HEK293 (cell line): ENCODE results near the gene SMAD4.

ENCODE experiments used
- AEBP2 ChIP-seq: fragments of 450-650 bp; formaldehyde crosslinking; IDR thresholded peaks from 2 replicates; pipeline ENCODE4 v1.5.1; 2016; ENCODE audit warnings: missing biosample characterization, missing genetic modification characterization, borderline replicate concordance
- EGR2 ChIP-seq: fragments of 450-650 bp; formaldehyde crosslinking; IDR thresholded peaks from 2 replicates; pipeline ENCODE4 v1.5.1; 2016; ENCODE audit warnings: low read depth, missing biosample characterization, missing genetic modification characterization
- KLF10 ChIP-seq: fragments of 450-650 bp; IDR thresholded peaks from 2 replicates; pipeline ENCODE4 v1.5.1; 2018; ENCODE audit warnings: missing biosample characterization, mild to moderate bottlenecking, missing genetic modification characterization
- OVOL3 ChIP-seq: fragments of 450-650 bp; formaldehyde crosslinking; IDR thresholded peaks from 2 replicates; pipeline ENCODE4 v1.5.1; 2016; ENCODE audit warnings: missing biosample characterization, missing genetic modification characterization
- PRDM10 ChIP-seq: fragments of 450-650 bp; formaldehyde crosslinking; IDR thresholded peaks from 2 replicates; pipeline ENCODE4 v1.5.1; 2016; ENCODE audit warnings: missing biosample characterization, missing genetic modification characterization
- PRDM4 ChIP-seq: fragments of 450-650 bp; formaldehyde crosslinking; IDR thresholded peaks from 2 replicates; pipeline ENCODE4 v1.5.1; 2017; ENCODE audit warnings: missing biosample characterization, missing genetic modification characterization
- SCRT1 ChIP-seq: fragments of 450-650 bp; formaldehyde crosslinking; IDR thresholded peaks from 2 replicates; pipeline ENCODE4 v1.5.1; 2016; ENCODE audit warnings: missing biosample characterization, missing genetic modification characterization, borderline replicate concordance
- SP7 ChIP-seq: fragments of 450-650 bp; formaldehyde crosslinking; IDR thresholded peaks from 2 replicates; pipeline ENCODE4 v1.5.1; 2016; ENCODE audit warnings: missing biosample characterization, missing genetic modification characterization
- TRIM28 ChIP-seq: IDR thresholded peaks from 2 replicates; pipeline ENCODE4 v1.6.1; 2011; ENCODE audit warnings: low read length, control low read depth, borderline replicate concordance
- TSHZ1 ChIP-seq: fragments of 450-650 bp; formaldehyde crosslinking; IDR thresholded peaks from 2 replicates; pipeline ENCODE4 v1.5.1; 2016; ENCODE audit warnings: missing biosample characterization, missing genetic modification characterization, borderline replicate concordance
- ZBTB8A ChIP-seq: fragments of 450-650 bp; formaldehyde crosslinking; IDR thresholded peaks from 2 replicates; pipeline ENCODE4 v1.5.1; 2016; ENCODE audit warnings: missing biosample characterization, missing genetic modification characterization
- ZFHX2 ChIP-seq: fragments of 450-650 bp; formaldehyde crosslinking; conservative IDR thresholded peaks from 2 replicates; pipeline ENCODE4 v1.5.1; 2016; ENCODE audit warnings: missing biosample characterization, missing genetic modification characterization
- ZFP69B ChIP-seq: fragments of 450-650 bp; formaldehyde crosslinking; IDR thresholded peaks from 2 replicates; pipeline ENCODE4 v1.5.1; 2016; ENCODE audit warnings: missing biosample characterization, missing genetic modification characterization
- ZNF19 ChIP-seq: fragments of 450-650 bp; formaldehyde crosslinking; IDR thresholded peaks from 2 replicates; pipeline ENCODE4; 2016; ENCODE audit warnings: missing biosample characterization, missing genetic modification characterization, low read depth
- ZNF24 ChIP-seq: fragments of 450-650 bp; formaldehyde crosslinking; IDR thresholded peaks from 2 replicates; pipeline ENCODE4 v1.5.1; 2016; ENCODE audit warnings: missing biosample characterization, missing genetic modification characterization
- ZNF280C ChIP-seq: fragments of 450-650 bp; formaldehyde crosslinking; IDR thresholded peaks from 2 replicates; pipeline ENCODE4 v1.5.1; 2016; ENCODE audit warnings: missing biosample characterization, missing genetic modification characterization
- ZNF302 ChIP-seq: fragments of 450-650 bp; formaldehyde crosslinking; IDR thresholded peaks from 2 replicates; pipeline ENCODE4 v1.5.1; 2016; ENCODE audit warnings: missing biosample characterization, missing genetic modification characterization, low read depth
- ZNF324 ChIP-seq: fragments of 450-650 bp; formaldehyde crosslinking; IDR thresholded peaks from 2 replicates; pipeline ENCODE4 v1.5.1; 2016; ENCODE audit warnings: missing biosample characterization, missing genetic modification characterization
- ZNF335 ChIP-seq: fragments of 450-650 bp; formaldehyde crosslinking; conservative IDR thresholded peaks from 2 replicates; pipeline ENCODE4 v1.5.1; 2016; ENCODE audit warnings: missing biosample characterization, missing genetic modification characterization
- ZNF341 ChIP-seq: fragments of 450-650 bp; formaldehyde crosslinking; IDR thresholded peaks from 2 replicates; pipeline ENCODE4; 2016; ENCODE audit warnings: low read depth, missing biosample characterization, missing genetic modification characterization
- ZNF394 ChIP-seq: fragments of 450-650 bp; formaldehyde crosslinking; IDR thresholded peaks from 2 replicates; pipeline ENCODE4 v1.5.1; 2016; ENCODE audit warnings: missing biosample characterization, missing genetic modification characterization, mild to moderate bottlenecking, moderate library complexity, borderline replicate concordance
- ZNF433 ChIP-seq: fragments of 450-650 bp; formaldehyde crosslinking; IDR thresholded peaks from 2 replicates; pipeline ENCODE4 v1.5.1; 2016; ENCODE audit warnings: missing biosample characterization, missing genetic modification characterization, low read depth
- ZNF514 ChIP-seq: fragments of 450-650 bp; formaldehyde crosslinking; IDR thresholded peaks from 2 replicates; pipeline ENCODE4 v1.5.1; 2016; ENCODE audit warnings: missing biosample characterization, missing genetic modification characterization
- ZNF623 ChIP-seq: fragments of 450-650 bp; formaldehyde crosslinking; IDR thresholded peaks from 2 replicates; pipeline ENCODE4 v1.5.1; 2016; ENCODE audit warnings: missing biosample characterization, missing genetic modification characterization
- ZNF654 ChIP-seq: fragments of 450-650 bp; formaldehyde crosslinking; IDR thresholded peaks from 2 replicates; pipeline ENCODE4 v1.5.1; 2016; ENCODE audit warnings: low read depth, missing biosample characterization, missing genetic modification characterization
- ZXDB ChIP-seq: fragments of 450-650 bp; formaldehyde crosslinking; IDR thresholded peaks from 2 replicates; pipeline ENCODE4 v1.5.1; 2016; ENCODE audit warnings: missing biosample characterization, missing genetic modification characterization

Gene SMAD4

GRCh38 chr18:51029694-51030536 is at the start of gene SMAD4 (continued):
- TF ChIP-seq ZFP69B (tag by site-specific recombination) = no peak
- TF ChIP-seq AEBP2 (tag by site-specific recombination) = no peak
- no peak for TF ChIP-seq KLF10
- peak; percentile 64 for TF ChIP-seq PRDM10
- no peak for TF ChIP-seq PRDM4 (tag by site-specific recombination)
- no peak for TF ChIP-seq ZNF324 (tag by site-specific recombination)
- TF ChIP-seq ZBTB8A = peak; percentile 65; the same call in 1 of the 2 replicates
- peak; percentile 81 for TF ChIP-seq ZXDB (tag by site-specific recombination)
- peak; percentile 36; the same call in 1 of the 2 replicates for TF ChIP-seq SP7
- no peak for TF ChIP-seq TRIM28
- TF ChIP-seq ZNF335 (tag by site-specific recombination) = peak; percentile 97
- TF ChIP-seq ZNF24 (tag by site-specific recombination) = no peak
- no peak for TF ChIP-seq ZNF433 (tag by site-specific recombination)
- peak; percentile 66 for TF ChIP-seq EGR2 (tag by site-specific recombination)
- TF ChIP-seq ZNF654 (tag by site-specific recombination) = no peak
- TF ChIP-seq ZFHX2 = peak; percentile 95
- no peak for TF ChIP-seq TSHZ1 (tag by site-specific recombination)
- no peak for TF ChIP-seq ZNF302
- TF ChIP-seq ZNF280C (tag by site-specific recombination) = no peak
- no peak for TF ChIP-seq OVOL3
- TF ChIP-seq ZNF341 (tag by site-specific recombination) = peak; percentile 13; the same call in 1 of the 2 replicates
- TF ChIP-seq ZNF623 (tag by site-specific recombination) = no peak
- TF ChIP-seq SCRT1 = no peak
- TF ChIP-seq ZNF394 (tag by site-specific recombination) = peak; percentile 35; the same call in 1 of the 2 replicates
- no peak for TF ChIP-seq ZNF19
- TF ChIP-seq ZNF514 (tag by site-specific recombination) = no peak
